Neuronal stem cell (in vitro differentiated cells): ENCODE measurements around the gene MVK.

ENCODE experiments used
- DNase-seq: peaks from one replicate; pipeline ENCODE4 v3.0.0-alpha.2; 2013; ENCODE audit warnings: low spot score
- H2AFZ ChIP-seq: one replicate; pipeline ENCODE4 v1.6.1; 2013; ENCODE audit warnings: mild to moderate bottlenecking, low read length, inconsistent platforms
- H2AK5ac ChIP-seq: 2 replicates; pipeline ENCODE4 v1.6.1; 2013; ENCODE audit warnings: low read depth, mild to moderate bottlenecking, inconsistent platforms, low read length, moderate library complexity, mixed read lengths
- H2BK120ac ChIP-seq: 2 replicates; pipeline ENCODE4 v1.6.1; 2013; ENCODE audit warnings: low read depth, mild to moderate bottlenecking, inconsistent platforms, low read length, moderate library complexity, mixed read lengths
- H2BK12ac ChIP-seq: one replicate; pipeline ENCODE4 v1.6.1; 2013; ENCODE audit warnings: low read length, inconsistent platforms
- H2BK15ac ChIP-seq: 2 replicates; pipeline ENCODE4 v1.6.1; 2013; ENCODE audit warnings: mild to moderate bottlenecking, low read length, inconsistent platforms, mixed read lengths
- H2BK5ac ChIP-seq: one replicate; pipeline ENCODE4 v1.6.1; 2013; ENCODE audit warnings: inconsistent platforms, mild to moderate bottlenecking, low read length, moderate library complexity
- H3K14ac ChIP-seq: one replicate; pipeline ENCODE4 v1.6.1; 2013; ENCODE audit warnings: low read length, inconsistent platforms
- H3K18ac ChIP-seq: 2 replicates; pipeline ENCODE4 v1.6.1; 2013; ENCODE audit warnings: low read length, inconsistent platforms
- H3K23ac ChIP-seq: 2 replicates; pipeline ENCODE4 v1.6.1; 2013; ENCODE audit warnings: low read depth, mild to moderate bottlenecking, mixed read lengths, low read length, inconsistent platforms; ENCODE audit not compliant: poor library complexity
- H3K27ac ChIP-seq: replicated peaks from 3 replicates; pipeline ENCODE4 v1.5.1; 2013; ENCODE audit warnings: low read length, inconsistent platforms
- H3K27me3 ChIP-seq, 3 experiments: 2 replicates each; pipeline ENCODE4 v1.6.1; 2013; ENCODE audit warnings: low read length in 3 of 3, mild to moderate bottlenecking in 2 of 3, inconsistent platforms in 1 of 3, low read depth in 1 of 3, mixed read lengths in 1 of 3, moderate library complexity in 1 of 3; ENCODE audit not compliant: control insufficient read depth in 3 of 3, insufficient read depth in 3 of 3
- H3K36me3 ChIP-seq, 2 donors: replicated peaks in 1 of 2; 2 replicates each; pipeline ENCODE4 v1.6.1; 2013; ENCODE audit warnings: low read length in 2 of 2; ENCODE audit not compliant: control insufficient read depth in 2 of 2, insufficient read depth in 2 of 2
- H3K4ac ChIP-seq: 2 replicates; pipeline ENCODE4 v1.6.1; 2013; ENCODE audit warnings: inconsistent platforms, mild to moderate bottlenecking, low read length, moderate library complexity
- H3K4me1 ChIP-seq, 2 donors: 1 replicate in 1 of 2; 2 replicates in 1 of 2; pipeline ENCODE4 v1.6.1; 2013; ENCODE audit warnings: low read length in 2 of 2, low read depth in 1 of 2; ENCODE audit not compliant: control insufficient read depth in 2 of 2, insufficient read depth in 1 of 2
- H3K4me2 ChIP-seq: one replicate; pipeline ENCODE4 v1.6.1; 2013; ENCODE audit warnings: mild to moderate bottlenecking, low read length, inconsistent platforms; ENCODE audit not compliant: insufficient read depth, poor library complexity, severe bottlenecking
- H3K4me3 ChIP-seq, 2 donors: 2 replicates each; pipeline ENCODE4 v1.5.1; 2013; ENCODE audit warnings: low read length in 2 of 2, mild to moderate bottlenecking in 2 of 2, inconsistent platforms in 1 of 2, moderate library complexity in 1 of 2
- H3K79me1 ChIP-seq: one replicate; pipeline ENCODE4 v1.6.1; 2013; ENCODE audit warnings: low read depth, mild to moderate bottlenecking, inconsistent platforms, low read length, moderate library complexity
- H3K9ac ChIP-seq: one replicate; pipeline ENCODE4 v1.6.1; 2013; ENCODE audit warnings: mild to moderate bottlenecking, low read depth, low read length, inconsistent platforms; ENCODE audit not compliant: poor library complexity
- H3K9me3 ChIP-seq, 2 donors: replicated peaks in 1 of 2; 2 replicates each; pipeline versions ENCODE3 to v1.6.1; 2013; ENCODE audit warnings: low read length in 2 of 2, mild to moderate bottlenecking in 2 of 2, inconsistent platforms in 1 of 2, low read depth in 1 of 2, mixed read lengths in 1 of 2, moderate library complexity in 1 of 2; ENCODE audit not compliant: control insufficient read depth in 2 of 2, insufficient read depth in 1 of 2
- H4K8ac ChIP-seq: one replicate; pipeline ENCODE4 v1.6.1; 2013; ENCODE audit warnings: low read depth, mild to moderate bottlenecking, inconsistent platforms, low read length, moderate library complexity
- H4K91ac ChIP-seq: one replicate; pipeline ENCODE4 v1.6.1; 2013; ENCODE audit warnings: low read length, low read depth, mild to moderate bottlenecking, inconsistent platforms; ENCODE audit not compliant: poor library complexity
- WGBS, 2 donors: extraction: QIAGEN DNeasy Blood & Tissue Kit; methylation state at CpG; one replicate each; pipeline ENCODE4 v1.1.7; 2013; ENCODE audit warnings: missing lambda C conversion rate in 2 of 2, mixed read lengths in 1 of 2; ENCODE audit not compliant: insufficient read length in 2 of 2, insufficient replicate concordance in 1 of 2; ENCODE audit errors: extremely low coverage in 2 of 2; 5-methylcytosine and 5-hydroxymethylcytosine counted together

Gene MVK

DNA sequence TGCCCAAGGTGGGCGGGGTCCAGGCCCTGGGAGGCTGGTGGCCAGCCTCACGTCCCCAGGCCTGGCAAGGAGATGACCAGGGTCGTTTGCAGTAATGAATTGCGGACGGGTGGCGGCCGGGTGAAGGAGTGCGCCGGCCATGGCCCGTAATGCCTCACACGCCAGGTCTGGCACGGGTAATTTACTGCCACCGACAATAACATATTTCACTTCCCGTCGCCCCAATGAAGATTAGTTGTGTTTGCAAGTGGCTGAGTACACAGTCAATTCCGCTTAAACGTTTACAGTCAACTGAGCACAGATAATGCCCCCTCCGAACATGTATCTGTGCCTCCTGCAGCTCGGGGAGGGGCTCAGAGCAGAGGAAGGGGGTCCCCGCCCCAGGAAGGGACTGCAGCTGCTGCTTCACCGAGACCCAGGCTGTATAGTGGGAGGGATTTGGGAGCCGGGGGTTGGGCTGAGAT is 48.3 kb downstream of the MVK start:
- H2BK15ac ChIP-seq: peak overlapping the region; percentile 76
- H2BK120ac ChIP-seq: peak overlapping the region; percentile 85
- H3K36me3 ChIP-seq: no peaks in the 10 kb centered on the region
- no peak overlapping the region for H3K4me3 ChIP-seq
- no peak overlapping the region for H3K27ac ChIP-seq
- H2AK5ac ChIP-seq: peak overlapping the region; percentile 91
- H3K27me3 ChIP-seq: peaks cover 0 to 47% (median 0%) of the 10 kb centered on the region in 3 experiments
- no peaks in the 10 kb centered on the region for H3K9me3 ChIP-seq
- H4K91ac ChIP-seq: no peak overlapping the region
- H2BK5ac ChIP-seq: no peak overlapping the region
- peaks cover 3 to 43% of the 10 kb centered on the region in 2 donors for H3K4me1 ChIP-seq
- no CpG with 5 or more reads among the region's 22 CpGs for WGBS, 2 donors
- peak overlapping the region; percentile 82 for H3K18ac ChIP-seq
- H3K23ac ChIP-seq: no peak overlapping the region
- no peak overlapping the region for H3K4me2 ChIP-seq
- no peak for DNase-seq
- H2AFZ ChIP-seq: no peak overlapping the region
- no peak overlapping the region for H4K8ac ChIP-seq
- no peak overlapping the region for H3K9ac ChIP-seq
- H3K79me1 ChIP-seq: no peaks in the 10 kb centered on the region
- H2BK12ac ChIP-seq: peak overlapping the region; percentile 85
- no peak overlapping the region for H3K14ac ChIP-seq
- H3K4ac ChIP-seq: no peak overlapping the region

DNA sequence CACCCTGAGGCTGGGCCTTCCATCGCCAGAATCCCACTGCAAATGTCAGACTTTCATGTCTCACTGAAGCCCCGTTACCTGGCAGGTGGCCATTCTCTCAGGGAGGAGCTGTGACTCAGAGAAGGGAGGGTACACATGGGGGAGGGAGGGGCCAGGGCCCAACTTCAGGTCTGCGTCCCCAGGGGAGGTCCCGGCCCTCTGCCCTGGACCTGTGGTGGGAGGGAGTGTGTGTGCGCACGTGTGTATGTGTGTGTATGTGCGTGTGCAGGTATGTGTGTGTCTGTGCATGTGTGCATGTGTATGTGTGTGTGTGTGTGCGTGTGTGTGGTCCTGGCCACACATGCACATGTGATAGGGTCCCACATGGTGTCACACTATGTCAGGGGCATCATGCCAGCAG is 50.9 kb downstream of the MVK start:
- Histone ChIP-seq H4K8ac (no peak overlapping the region), H3K14ac (peak overlapping the region; percentile 12), H2BK5ac (peak overlapping the region; percentile 55), H3K4ac (peak overlapping the region; percentile 85), H3K9ac (peak overlapping the region; percentile 10), H3K27me3 (peaks cover 0 to 30% (median 0%) of the 10 kb centered on the region in 3 experiments), H3K9me3 (no peaks in the 10 kb centered on the region), H3K79me1 (no peaks in the 10 kb centered on the region), H3K27ac (no peak overlapping the region), H2BK15ac (peak overlapping the region; percentile 93), H3K23ac (no peak overlapping the region), H2BK120ac (peak overlapping the region; percentile 0), H3K4me3 (peak overlapping the region in 1 of 2 donors; percentile 45), H3K4me1 (peaks cover 3 to 34% of the 10 kb centered on the region in 2 donors), H3K36me3 (no peaks in the 10 kb centered on the region), H3K18ac (peak overlapping the region; percentile 76), H2AFZ (no peak overlapping the region), H3K4me2 (no peak overlapping the region), H4K91ac (peak overlapping the region; percentile 1), H2BK12ac (peak overlapping the region; percentile 11), H2AK5ac (peak overlapping the region; percentile 92)
- WGBS, 2 donors: no CpG with 5 or more reads among the region's 8 CpGs
- DNase-seq: no peak

DNA sequence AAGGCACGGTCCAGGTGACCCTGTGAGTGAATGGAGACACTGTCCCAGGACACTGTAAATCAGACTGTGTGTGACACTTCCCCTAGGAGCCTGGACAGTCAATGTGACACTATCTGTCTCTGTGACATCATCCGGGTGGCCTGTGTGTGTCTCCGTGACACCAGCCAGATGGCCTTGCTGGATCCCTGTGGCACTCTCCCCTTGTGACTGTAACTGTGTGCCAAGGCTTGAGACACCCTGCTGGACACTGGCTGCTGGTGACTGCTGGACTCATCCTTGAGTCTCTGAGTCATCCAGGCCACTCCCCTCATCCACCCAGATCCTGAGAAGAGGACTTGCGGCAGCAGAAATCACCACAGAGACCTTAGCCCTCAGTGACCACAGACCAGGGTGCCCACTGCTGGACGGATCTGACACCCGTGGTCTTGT is 51.6 kb downstream of the MVK start:
- peak overlapping the region; percentile 93 for H2BK15ac ChIP-seq
- H2AK5ac ChIP-seq: peak overlapping the region; percentile 30
- peak overlapping the region; percentile 83 for H4K8ac ChIP-seq
- no peak overlapping the region for H3K4ac ChIP-seq
- no CpG with 5 or more reads among the region's 6 CpGs for WGBS, 2 donors
- H3K36me3 ChIP-seq: no peaks in the 10 kb centered on the region
- H4K91ac ChIP-seq: no peak overlapping the region
- DNase-seq: no peak
- H3K4me2 ChIP-seq: no peak overlapping the region
- peak overlapping the region; percentile 78 for H2BK120ac ChIP-seq
- peak overlapping the region; percentile 92 for H3K18ac ChIP-seq
- H2BK5ac ChIP-seq: peak overlapping the region; percentile 55
- no peak overlapping the region for H3K9ac ChIP-seq
- peak overlapping the region; percentile 97 for H2BK12ac ChIP-seq
- H3K4me3 ChIP-seq: no peak overlapping the region
- H3K27me3 ChIP-seq: peaks cover 0 to 26% (median 0%) of the 10 kb centered on the region in 3 experiments
- H3K4me1 ChIP-seq: peaks cover 3 to 34% of the 10 kb centered on the region in 2 donors
- no peak overlapping the region for H2AFZ ChIP-seq
- H3K79me1 ChIP-seq: no peaks in the 10 kb centered on the region
- H3K9me3 ChIP-seq: no peaks in the 10 kb centered on the region
- peak overlapping the region; percentile 42 for H3K14ac ChIP-seq
- no peak overlapping the region for H3K23ac ChIP-seq
- peak overlapping the region; percentile 5 for H3K27ac ChIP-seq

DNA sequence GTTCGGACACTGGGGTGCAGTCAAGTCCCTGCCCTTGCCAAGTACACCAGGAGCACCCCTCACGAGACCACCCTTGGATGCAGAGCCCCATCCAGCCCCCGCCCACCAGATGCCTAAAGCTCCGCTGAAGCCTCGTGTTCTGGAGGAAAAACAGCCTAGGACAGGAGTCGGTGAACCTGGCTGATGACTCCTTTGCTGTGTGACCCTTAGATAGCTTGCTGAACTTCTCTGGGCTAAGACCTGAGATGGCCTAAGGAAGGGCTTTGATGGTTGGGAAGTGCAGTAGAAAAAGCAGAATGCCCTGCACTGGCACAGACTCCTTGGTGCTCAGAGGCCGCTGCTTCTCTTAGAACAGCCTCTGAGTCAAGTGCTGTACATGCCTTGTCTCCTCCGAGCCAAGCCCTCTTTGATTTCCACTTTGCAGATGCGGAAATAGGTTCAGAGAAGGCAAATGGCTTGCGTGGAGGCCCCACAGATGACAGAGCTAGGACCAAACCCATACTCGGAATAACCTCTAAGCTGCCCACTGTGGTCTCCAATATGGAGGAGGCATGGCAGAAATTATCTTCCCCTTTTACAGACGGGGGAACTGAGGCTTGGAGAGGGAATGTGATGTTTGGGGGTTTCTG is 52.3 kb downstream of the MVK start:
- no CpG with 5 or more reads among the region's 12 CpGs for WGBS, 2 donors

More for the DNA sequence above, 52.3 kb downstream of the MVK start:
- Histone ChIP-seq H4K8ac (no peak overlapping the region), H2BK15ac (peak overlapping the region; percentile 93), H2AFZ (no peak overlapping the region), H3K9me3 (no peaks in the 10 kb centered on the region), H3K4me3 (no peak overlapping the region), H2BK120ac (peak overlapping the region; percentile 78), H2BK5ac (peak overlapping the region; percentile 55), H3K14ac (no peak overlapping the region), H3K36me3 (no peaks in the 10 kb centered on the region), H2BK12ac (peak overlapping the region; percentile 77), H3K79me1 (no peaks in the 10 kb centered on the region), H3K18ac (peak overlapping the region; percentile 92), H4K91ac (peak overlapping the region; percentile 1), H2AK5ac (peak overlapping the region; percentile 30), H3K23ac (no peak overlapping the region), H3K4me1 (peaks cover 3 to 34% of the 10 kb centered on the region in 2 donors), H3K4me2 (no peak overlapping the region), H3K9ac (no peak overlapping the region), H3K27me3 (peaks cover 0 to 26% (median 0%) of the 10 kb centered on the region in 3 experiments), H3K4ac (no peak overlapping the region), H3K27ac (peak overlapping the region; percentile 32)
- DNase-seq: no peak
